ENCODE data around the gene TMEM145. TPM values are rescaled to one million over a fixed set of nuclear protein-coding genes. Genes with fewer than 3 reads are reported as not detected.

TMEM145 gene
- total RNA-seq, 1 donor from 2014 or later: 18.4 TPM

- Mint-ChIP-seq H3K36me3 (ENCODE audit: low read depth) (peaks cover 3% of the 10 kb centered on the region), H3K27me3 (ENCODE audit: low read depth) (peaks cover 4% of the 10 kb centered on the region), H3K4me3 (peak overlapping the region; percentile 96), H3K27ac (ENCODE audit: unreplicated experiment) (no peak overlapping the region), H3K4me1 (peaks cover 27% of the 10 kb centered on the region), H3K9me3 (no peaks in the 10 kb centered on the region)
- peak; percentile 77 for DNase-seq (ENCODE audit: low read depth, low spot score)
- TF ChIP-seq CTCF (conservative IDR thresholded peaks at IDR 0.05): peak; percentile 90
These were observed 33.0 kb upstream of the TMEM145 start for GRCh38 chr19:42279902-42280814.

GRCh38 chr19:42280815-42281145 lies 32.3 kb upstream of the TMEM145 start:
- no peak overlapping the region for H3K4me3 Mint-ChIP-seq
- peaks cover 3% of the 10 kb centered on the region for H3K36me3 Mint-ChIP-seq (ENCODE audit: low read depth)
- H3K4me1 Mint-ChIP-seq: peaks cover 34% of the 10 kb centered on the region
- no peaks in the 10 kb centered on the region for H3K9me3 Mint-ChIP-seq
- H3K27me3 Mint-ChIP-seq (ENCODE audit: low read depth): peaks cover 4% of the 10 kb centered on the region
- DNase-seq (ENCODE audit: low read depth, low spot score): no peak
- H3K27ac Mint-ChIP-seq (ENCODE audit: unreplicated experiment): no peak overlapping the region
- TF ChIP-seq CTCF (conservative IDR thresholded peaks at IDR 0.05): no peak

GRCh38 chr19:42281146-42281826 lies 31.8 kb upstream of the TMEM145 start:
- DNase-seq (ENCODE audit: low read depth, low spot score): peak; percentile 34
- Mint-ChIP-seq H3K27me3 (ENCODE audit: low read depth) (peaks cover 4% of the 10 kb centered on the region), H3K27ac (ENCODE audit: unreplicated experiment) (peak overlapping the region; percentile 93), H3K4me1 (peaks cover 34% of the 10 kb centered on the region), H3K4me3 (no peak overlapping the region), H3K9me3 (no peaks in the 10 kb centered on the region), H3K36me3 (ENCODE audit: low read depth) (peaks cover 3% of the 10 kb centered on the region)
- no peak for TF ChIP-seq CTCF (conservative IDR thresholded peaks at IDR 0.05)

GRCh38 chr19:42281827-42282762 lies 31.0 kb upstream of the TMEM145 start:
- peak overlapping the region; percentile 93 for H3K27ac Mint-ChIP-seq (ENCODE audit: unreplicated experiment)
- H3K4me1 Mint-ChIP-seq: peaks cover 34% of the 10 kb centered on the region
- no peak overlapping the region for H3K4me3 Mint-ChIP-seq
- H3K27me3 Mint-ChIP-seq (ENCODE audit: low read depth): peaks cover 4% of the 10 kb centered on the region
- DNase-seq (ENCODE audit: low read depth, low spot score): no peak
- H3K9me3 Mint-ChIP-seq: no peaks in the 10 kb centered on the region
- peaks cover 3% of the 10 kb centered on the region for H3K36me3 Mint-ChIP-seq (ENCODE audit: low read depth)
- TF ChIP-seq CTCF (conservative IDR thresholded peaks at IDR 0.05): no peak

GRCh38 chr19:42282819-42283187 lies 30.3 kb upstream of the TMEM145 start:
- Mint-ChIP-seq H3K36me3 (ENCODE audit: low read depth) (peaks cover 3% of the 10 kb centered on the region), H3K27ac (ENCODE audit: unreplicated experiment) (no peak overlapping the region), H3K27me3 (ENCODE audit: low read depth) (peaks cover 4% of the 10 kb centered on the region), H3K9me3 (no peaks in the 10 kb centered on the region), H3K4me3 (no peak overlapping the region), H3K4me1 (peaks cover 34% of the 10 kb centered on the region)
- no peak for TF ChIP-seq CTCF (conservative IDR thresholded peaks at IDR 0.05)
- DNase-seq (ENCODE audit: low read depth, low spot score): no peak

Data from neural crest cell (in vitro differentiated cells).